B cell (primary cell): Measurements from ENCODE around the gene LDHD. TPM values are rescaled to one million over a fixed set of nuclear protein-coding genes. Genes with fewer than 3 reads are reported as not detected.

Experiments
- ATAC-seq: fragments of 200-7000 bp; cut with Tn5 transposase; one replicate; pipeline ENCODE4 v1.10.0; 2021; ENCODE audit warnings: low read depth, mild to moderate bottlenecking, moderate number of reproducible peaks, moderate library complexity
- CTCF ChIA-PET: fragments of 350-600 bp; sonication (Branson Sonifier 250); formaldehyde crosslinking; loops from one replicate; lab custom pipeline; 2021; ENCODE audit warnings: antibody characterized with exemption, inconsistent platforms; lab: Charles Lee
- POLR2A ChIA-PET: fragments of 350-600 bp; sonication (Branson Sonifier 250); formaldehyde crosslinking; loops from one replicate; lab custom pipeline; 2021; ENCODE audit warnings: antibody characterized with exemption; lab: Charles Lee
- DNase-seq: peaks from one replicate; pipeline ENCODE4 v3.0.0; 2013
- H2AFZ ChIP-seq: 2 replicates; pipeline ENCODE4 v1.6.1; 2012; ENCODE audit warnings: mild to moderate bottlenecking, low read depth, low read length; ENCODE audit not compliant: insufficient read depth, poor library complexity, severe bottlenecking
- H3K27ac ChIP-seq, 2 donors: 1 replicate in 1 of 2; 2 replicates in 1 of 2; pipeline ENCODE4 v1.5.1; 2012 to 2013; ENCODE audit warnings: low read length in 2 of 2, mild to moderate bottlenecking in 2 of 2, moderate library complexity in 1 of 2
- H3K27me3 ChIP-seq, 4 experiments: fragments of 200-600 bp in 1 of 4; sonication (generic) in 1 of 4; replicated peaks in 1 of 4; 1 replicate in 2 of 4; 2 replicates in 2 of 4; pipeline versions ENCODE4 v1.6.1 to v1.7.0; 2013 to 2016; ENCODE audit warnings: low read length in 3 of 4, mild to moderate bottlenecking in 2 of 4, mixed read lengths in 1 of 4, moderate library complexity in 1 of 4; ENCODE audit not compliant: insufficient read depth in 4 of 4, control insufficient read depth in 3 of 4; ENCODE audit errors: control extremely low read depth in 1 of 4
- H3K36me3 ChIP-seq, 2 experiments: replicated peaks in 1 of 2; 1 replicate in 1 of 2; 2 replicates in 1 of 2; pipeline versions ENCODE4 v1.6.1 to v1.7.1; 2013; ENCODE audit warnings: low read length in 1 of 2; ENCODE audit not compliant: insufficient read depth in 2 of 2, control insufficient read depth in 1 of 2; ENCODE audit errors: control extremely low read depth in 1 of 2, extremely low read depth in 1 of 2
- H3K4me1 ChIP-seq, 2 donors: fragments of 200-600 bp in 1 of 2; sonication (generic) in 1 of 2; 1 replicate in 1 of 2; 2 replicates in 1 of 2; pipeline versions ENCODE4 v1.5.1 to v1.6.1; 2013 to 2017; ENCODE audit warnings: low read length in 2 of 2; ENCODE audit not compliant: control insufficient read depth in 2 of 2, insufficient read depth in 2 of 2
- H3K4me2 ChIP-seq: replicated peaks from 2 replicates; pipeline ENCODE3; 2012; ENCODE audit warnings: mild to moderate bottlenecking, low read depth, low read length; ENCODE audit not compliant: poor library complexity, severe bottlenecking
- H3K4me3 ChIP-seq, 5 experiments: fragments of 200-600 bp in 1 of 5; sonication (generic) in 1 of 5; 1 replicate in 3 of 5; 2 replicates in 2 of 5; pipeline versions ENCODE4 v1.5.1 to v1.7.0; 2011 to 2016; ENCODE audit warnings: low read length in 4 of 5, mild to moderate bottlenecking in 4 of 5, low read depth in 2 of 5, control low read depth in 1 of 5, moderate library complexity in 1 of 5; ENCODE audit not compliant: insufficient read depth in 1 of 5; ENCODE audit errors: control extremely low read depth in 1 of 5, extremely low read depth in 1 of 5
- H3K79me2 ChIP-seq: fragments of 200-600 bp; sonication (generic); one replicate; pipeline ENCODE4 v1.6.0; 2016; ENCODE audit warnings: low read length; ENCODE audit not compliant: control insufficient read depth, insufficient read depth
- H3K9ac ChIP-seq: fragments of 200-600 bp; sonication (generic); 2 replicates; pipeline ENCODE4 v1.6.1; 2017; ENCODE audit warnings: mild to moderate bottlenecking, low read length, moderate library complexity
- H3K9me3 ChIP-seq, 3 donors: one replicate each; pipeline versions ENCODE4 v1.6.1 to v1.7.1; 2013; ENCODE audit warnings: low read length in 2 of 3; ENCODE audit not compliant: control insufficient read depth in 2 of 3, insufficient read depth in 1 of 3; ENCODE audit errors: control extremely low read depth in 1 of 3
- H4K20me1 ChIP-seq: 2 replicates; pipeline ENCODE4 v1.6.0; 2012; ENCODE audit warnings: mild to moderate bottlenecking, low read length; ENCODE audit not compliant: insufficient read depth, control insufficient read depth, poor library complexity, severe bottlenecking
- H3K27ac Mint-ChIP-seq: one replicate; pipeline ENCODE4 v1.8.0; 2021; ENCODE audit warnings: mixed read lengths
- H3K27me3 Mint-ChIP-seq: one replicate; pipeline ENCODE4 v1.8.0; 2021; ENCODE audit warnings: mixed read lengths
- H3K4me1 Mint-ChIP-seq: one replicate; pipeline ENCODE4 v1.8.0; 2021; ENCODE audit warnings: mixed read lengths
- H3K4me3 Mint-ChIP-seq: one replicate; pipeline ENCODE4 v1.8.0; 2021; ENCODE audit warnings: mixed read lengths
- H3K9me3 Mint-ChIP-seq: one replicate; pipeline ENCODE4 v1.8.0; 2022; ENCODE audit warnings: mixed read lengths; ENCODE audit not compliant: insufficient read depth
- EZH2 ChIP-seq: IDR thresholded peaks from 2 replicates; pipeline ENCODE4 v1.6.1; 2012; ENCODE audit warnings: borderline replicate concordance, low read depth, mild to moderate bottlenecking, moderate library complexity, low read length; ENCODE audit not compliant: insufficient read depth, poor library complexity, severe bottlenecking
- WGBS: methylation state at CpG from one replicate; pipeline ENCODE4 v1.1.5; 2013; ENCODE audit warnings: missing lambda C conversion rate; ENCODE audit not compliant: insufficient coverage; 5-methylcytosine and 5-hydroxymethylcytosine counted together
- intact Hi-C: fragments of 100-400 bp; cut with micrococcal nuclease; formaldehyde crosslinking; loops from one replicate; pipeline ENCODE4 v1.10.0; 2022
- polyA plus RNA-seq: library from polyadenylated mRNA; depleted of rRNA; stranded (reverse); fragments of >200 nt; gene quantifications from 2 replicates; pipeline ENCODE4 v1.2.3, GENCODE V29; 2012
- total RNA-seq, 2 donors: library from RNA; stranded (reverse); fragments of 120-200 nt in 1 of 2; gene quantifications; 1 replicate in 1 of 2; 2 replicates in 1 of 2; pipeline versions ENCODE4 v1.2.3 to v1.2.4, GENCODE V29; 2013 to 2022
- TF ChIP-seq, protein P1 (sequence below): fragments of 200-600 bp; IDR thresholded peaks from one replicate; pipeline ENCODE4 v1.8.0; 2022; ENCODE audit warnings: antibody characterized with exemption, mild to moderate bottlenecking

Gene LDHD
- total and polyA plus RNA-seq, 2 donors (not counting 1 experiment from before 2014, with no cell fraction given), result 0.19 TPM; not detected in 1

DNA sequence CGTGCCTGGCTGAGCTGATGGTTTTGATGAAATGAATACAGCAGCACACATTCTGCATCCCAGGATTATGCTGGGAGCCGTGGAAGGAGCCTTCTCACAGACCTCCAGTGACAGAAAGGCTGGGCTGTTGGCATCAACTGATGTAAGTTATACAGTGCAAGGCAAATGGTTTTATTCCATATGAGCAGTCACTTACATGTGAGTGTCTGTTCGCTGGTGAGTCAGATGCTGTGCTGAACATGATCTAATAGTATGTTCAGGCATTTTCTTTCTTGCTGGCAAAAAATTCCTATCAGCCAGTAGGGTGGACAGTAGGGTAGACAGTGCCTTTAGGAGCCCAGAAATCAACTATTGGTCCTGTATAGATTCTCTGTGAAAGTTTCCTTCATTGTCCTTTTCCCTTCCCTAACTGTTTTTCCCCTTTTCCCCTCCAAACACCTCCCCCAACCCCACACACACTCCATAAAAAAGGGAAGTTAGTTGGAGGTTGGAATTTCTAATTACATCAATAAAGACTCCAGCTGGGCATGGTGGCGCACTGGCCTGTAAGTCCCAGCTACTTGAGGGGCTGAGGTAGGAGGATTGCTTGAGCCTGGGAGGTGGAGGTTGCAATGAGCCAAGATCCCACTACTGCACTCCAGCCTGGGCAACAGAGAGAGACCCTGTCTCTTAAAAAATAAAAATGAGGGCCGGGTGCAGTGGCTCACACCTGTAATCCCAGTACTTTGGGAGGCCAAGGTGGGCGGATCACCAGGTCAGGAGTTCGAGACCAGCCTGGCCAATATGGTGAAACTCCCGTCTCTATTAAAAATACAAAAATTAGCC lies 36.2 kb downstream of the LDHD start:
- intact Hi-C loops, result no loop called here
- no peaks in the 10 kb centered on the region for H3K79me2 ChIP-seq
- no peak overlapping the region for H2AFZ ChIP-seq
- ATAC-seq (no peak), DNase-seq (no peak)
- Mint-ChIP-seq H3K4me1 (peaks cover 36% of the 10 kb centered on the region), H3K27ac (no peak overlapping the region), H3K4me3 (no peak overlapping the region), H3K27me3 (peaks cover 38% of the 10 kb centered on the region), H3K9me3 (no peaks in the 10 kb centered on the region)
- no peaks in the 10 kb centered on the region for H3K36me3 ChIP-seq
- no peak overlapping the region for H3K27ac ChIP-seq
- H3K4me2 ChIP-seq, result no peak overlapping the region
- peaks cover 0 to 2% (median 0%) of the 10 kb centered on the region in 3 donors for H3K9me3 ChIP-seq
- ChIA-PET CTCF (no interaction called here), POLR2A (no interaction called here)
- TF ChIP-seq, protein P1, sequence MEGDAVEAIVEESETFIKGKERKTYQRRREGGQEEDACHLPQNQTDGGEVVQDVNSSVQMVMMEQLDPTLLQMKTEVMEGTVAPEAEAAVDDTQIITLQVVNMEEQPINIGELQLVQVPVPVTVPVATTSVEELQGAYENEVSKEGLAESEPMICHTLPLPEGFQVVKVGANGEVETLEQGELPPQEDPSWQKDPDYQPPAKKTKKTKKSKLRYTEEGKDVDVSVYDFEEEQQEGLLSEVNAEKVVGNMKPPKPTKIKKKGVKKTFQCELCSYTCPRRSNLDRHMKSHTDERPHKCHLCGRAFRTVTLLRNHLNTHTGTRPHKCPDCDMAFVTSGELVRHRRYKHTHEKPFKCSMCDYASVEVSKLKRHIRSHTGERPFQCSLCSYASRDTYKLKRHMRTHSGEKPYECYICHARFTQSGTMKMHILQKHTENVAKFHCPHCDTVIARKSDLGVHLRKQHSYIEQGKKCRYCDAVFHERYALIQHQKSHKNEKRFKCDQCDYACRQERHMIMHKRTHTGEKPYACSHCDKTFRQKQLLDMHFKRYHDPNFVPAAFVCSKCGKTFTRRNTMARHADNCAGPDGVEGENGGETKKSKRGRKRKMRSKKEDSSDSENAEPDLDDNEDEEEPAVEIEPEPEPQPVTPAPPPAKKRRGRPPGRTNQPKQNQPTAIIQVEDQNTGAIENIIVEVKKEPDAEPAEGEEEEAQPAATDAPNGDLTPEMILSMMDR, result no peak
- TF ChIP-seq EZH2, result no peak
- no peak overlapping the region for H3K4me3 ChIP-seq
- peaks cover 0 to 40% (median 22%) of the 10 kb centered on the region in 4 experiments for H3K27me3 ChIP-seq
- H3K9ac ChIP-seq, result no peak overlapping the region
- peaks cover 24 to 27% of the 10 kb centered on the region in 2 donors for H3K4me1 ChIP-seq
- 98% methylated on average over 7 of the region's 8 CpGs for WGBS
- H4K20me1 ChIP-seq, result peaks cover 3% of the 10 kb centered on the region

DNA sequence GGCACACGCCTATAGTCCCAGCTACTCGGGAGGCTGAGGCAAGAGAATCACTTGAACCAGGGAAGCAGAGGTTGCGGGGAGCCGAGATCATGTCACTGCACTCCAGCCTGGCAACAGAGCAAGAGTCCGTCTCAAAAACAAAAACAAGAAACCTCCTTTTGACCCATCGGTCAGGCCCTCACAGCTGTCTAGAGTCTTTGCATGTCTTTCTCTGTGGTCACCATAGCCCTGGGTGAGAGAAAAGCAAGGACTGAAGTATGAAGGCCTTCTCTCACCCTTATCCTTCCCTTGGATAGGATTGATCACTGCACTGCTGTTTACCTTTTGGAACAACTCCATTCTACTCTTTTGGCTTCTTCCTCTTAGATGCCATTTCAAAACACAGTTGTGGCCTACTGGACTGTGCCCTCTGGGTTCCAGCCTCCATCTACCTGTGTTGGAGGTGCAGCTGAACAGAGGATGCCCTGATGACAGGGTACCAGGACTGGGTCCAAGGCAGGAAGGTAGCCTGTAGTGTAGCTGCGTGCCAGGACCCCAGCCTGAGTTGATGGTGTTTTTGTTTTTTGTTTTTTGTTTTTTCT lies 37.1 kb downstream of the LDHD start:
- Histone ChIP-seq H3K36me3 (no peaks in the 10 kb centered on the region), H3K4me3 (no peak overlapping the region), H3K9me3 (peaks cover 0 to 2% (median 0%) of the 10 kb centered on the region in 3 donors), H3K9ac (no peak overlapping the region), H4K20me1 (peaks cover 4% of the 10 kb centered on the region), H3K4me2 (no peak overlapping the region), H3K27me3 (peaks cover 0 to 40% (median 22%) of the 10 kb centered on the region in 4 experiments), H3K27ac (no peak overlapping the region), H2AFZ (no peak overlapping the region), H3K4me1 (peaks cover 31 to 37% of the 10 kb centered on the region in 2 donors), H3K79me2 (no peaks in the 10 kb centered on the region)
- H3K9me3 Mint-ChIP-seq, result no peaks in the 10 kb centered on the region
- H3K4me3 Mint-ChIP-seq, result no peak overlapping the region
- 100% methylated on average over 5 of the region's 7 CpGs for WGBS
- ChIA-PET CTCF (no interaction called here), POLR2A (no interaction called here)
- no peak for DNase-seq
- H3K4me1 Mint-ChIP-seq, result peaks cover 43% of the 10 kb centered on the region
- peaks cover 38% of the 10 kb centered on the region for H3K27me3 Mint-ChIP-seq
- intact Hi-C loops, result no loop called here
- no peak overlapping the region for H3K27ac Mint-ChIP-seq
- TF ChIP-seq, protein P1, result no peak
- TF ChIP-seq EZH2, result no peak
- ATAC-seq, result no peak
